HepG2 (cell line): Measurements from ENCODE around the gene PLA1A. TPM values are rescaled to one million over a fixed set of nuclear protein-coding genes. Genes with fewer than 3 reads are reported as not detected.

Experiments used
- ATF1 ChIP-seq: IDR thresholded peaks from 2 replicates; pipeline ENCODE4 v1.6.1; 2016; ENCODE audit warnings: mild to moderate bottlenecking, control low read depth
- BORCS8-MEF2B ChIP-seq: sonication (generic); formaldehyde crosslinking; IDR thresholded peaks from 2 replicates; pipeline ENCODE4 v1.8.0; 2022; ENCODE audit warnings: mild to moderate bottlenecking, missing genetic modification reagents
- KDM1A ChIP-seq: IDR thresholded peaks from 2 replicates; pipeline ENCODE4 v1.6.1; 2016; ENCODE audit warnings: missing compliant biosample characterization
- KDM4B ChIP-seq: sonication (generic); formaldehyde crosslinking; IDR thresholded peaks from 2 replicates; pipeline ENCODE4 v1.4.0; 2020; ENCODE audit warnings: missing genetic modification reagents
- KLF6 ChIP-seq: IDR thresholded peaks from 2 replicates; pipeline ENCODE4 v1.8.0; 2016; ENCODE audit warnings: missing biosample characterization, missing genetic modification reagents
- MAFG ChIP-seq: sonication (generic); formaldehyde crosslinking; IDR thresholded peaks from 2 replicates; pipeline ENCODE4 v1.5.1; 2020; ENCODE audit warnings: mild to moderate bottlenecking, missing genetic modification reagents
- MED13 ChIP-seq: sonication (generic); formaldehyde crosslinking; IDR thresholded peaks from 2 replicates; pipeline ENCODE4 v1.5.0; 2020; ENCODE audit warnings: missing genetic modification reagents
- MXD4 ChIP-seq: IDR thresholded peaks from 2 replicates; pipeline ENCODE4 v1.6.1; 2016; ENCODE audit warnings: mild to moderate bottlenecking, missing biosample characterization, missing genetic modification reagents
- MYC ChIP-seq: sonication (generic); formaldehyde crosslinking; IDR thresholded peaks from 2 replicates; pipeline ENCODE4 v1.9.0; 2021; ENCODE audit warnings: missing genetic modification reagents, borderline replicate concordance
- POLR2A ChIP-seq, 2 experiments: IDR thresholded peaks; 2 replicates each; pipeline ENCODE4 v1.6.1; 2011; ENCODE audit warnings: low read depth in 2 of 2, low read length in 2 of 2, mild to moderate bottlenecking in 1 of 2, moderate library complexity in 1 of 2; ENCODE audit not compliant: insufficient read depth in 1 of 2
- PRDM15 ChIP-seq: sonication (generic); formaldehyde crosslinking; IDR thresholded peaks from 2 replicates; pipeline ENCODE4 v1.4.0; 2020; ENCODE audit warnings: missing genetic modification reagents
- RBM22 ChIP-seq: fragments of 200-400 bp; formaldehyde crosslinking; optimal IDR thresholded peaks from 2 replicates; pipeline ENCODE3; 2017; ENCODE audit warnings: mild to moderate bottlenecking, low read length, moderate library complexity
- RFX3 ChIP-seq: IDR thresholded peaks from 2 replicates; pipeline ENCODE4 v1.6.1; 2016; ENCODE audit warnings: missing biosample characterization, missing genetic modification reagents
- RNF2 ChIP-seq: fragments of 450-650 bp; conservative IDR thresholded peaks from 2 replicates; pipeline ENCODE4 v1.6.1; 2016; ENCODE audit warnings: low read depth
- SMARCC2 ChIP-seq: fragments of 450-650 bp; IDR thresholded peaks from 2 replicates; pipeline ENCODE4 v1.6.1; 2017; ENCODE audit warnings: antibody characterized with exemption, mild to moderate bottlenecking
- SOX13 ChIP-seq, 3 experiments: fragments of 450-650 bp in 1 of 3; sonication (generic) in 1 of 3; formaldehyde crosslinking in 1 of 3; IDR thresholded peaks in 2 of 3; conservative IDR thresholded peaks in 1 of 3; 2 replicates each; pipeline versions ENCODE4 v1.5.0 to v1.6.1; 2016 to 2020; ENCODE audit warnings: antibody characterized with exemption in 1 of 3, mild to moderate bottlenecking in 1 of 3, missing compliant biosample characterization in 1 of 3, missing genetic modification reagents in 1 of 3, moderate library complexity in 1 of 3
- THAP9 ChIP-seq: sonication (generic); formaldehyde crosslinking; IDR thresholded peaks from 2 replicates; pipeline ENCODE4; 2020; ENCODE audit warnings: missing genetic modification reagents, mild to moderate bottlenecking, borderline replicate concordance
- TOPORS ChIP-seq: sonication (generic); formaldehyde crosslinking; IDR thresholded peaks from 2 replicates; pipeline ENCODE4 v1.8.0; 2023; ENCODE audit warnings: mild to moderate bottlenecking, missing genetic modification reagents
- ZNF143 ChIP-seq: sonication (generic); formaldehyde crosslinking; IDR thresholded peaks from 2 replicates; pipeline ENCODE4 v1.4.0; 2020; ENCODE audit warnings: missing genetic modification reagents
- ZNF282 ChIP-seq: fragments of 450-650 bp; IDR thresholded peaks from 2 replicates; pipeline ENCODE4 v1.6.1; 2018; ENCODE audit not compliant: partially characterized antibody
- ZNF350 ChIP-seq: sonication (generic); formaldehyde crosslinking; IDR thresholded peaks from 2 replicates; pipeline ENCODE4 v1.4.0; 2020; ENCODE audit warnings: mild to moderate bottlenecking, low read depth, missing genetic modification reagents, borderline replicate concordance
- ZNF430 ChIP-seq: sonication (generic); formaldehyde crosslinking; IDR thresholded peaks from 2 replicates; pipeline ENCODE4 v1.9.0; 2021; ENCODE audit warnings: mild to moderate bottlenecking, missing genetic modification reagents
- ZNF678 ChIP-seq: sonication (generic); formaldehyde crosslinking; IDR thresholded peaks from 2 replicates; pipeline ENCODE4 v1.4.0; 2020; ENCODE audit warnings: mild to moderate bottlenecking, missing genetic modification reagents
- ZSCAN22 ChIP-seq: sonication (generic); formaldehyde crosslinking; IDR thresholded peaks from 2 replicates; pipeline ENCODE4 v1.4.0; 2020; ENCODE audit warnings: mild to moderate bottlenecking, missing genetic modification reagents
- ZSCAN9 ChIP-seq: IDR thresholded peaks from 2 replicates; pipeline ENCODE4 v1.6.1; 2016; ENCODE audit warnings: borderline replicate concordance
- polyA plus RNA-seq, 8 experiments: library from polyadenylated mRNA; depleted of rRNA in 3 of 8; stranded (reverse) in 7 of 8; unstranded in 1 of 8; fragments of >200 nt; fragmentation: Illumina TruSeq in 4 of 8; extraction: Trizol in 4 of 8; gene quantifications; 2 replicates each; pipeline versions ENCODE4 v1.2.1 to v1.2.3, GENCODE V29; 2011 to 2016; ENCODE audit warnings: low read depth in 4 of 8, missing spikeins in 1 of 8, mixed read lengths in 1 of 8; ENCODE audit not compliant: insufficient read depth in 1 of 8
- total RNA-seq, 5 experiments: library from RNA; depleted of rRNA; stranded (reverse); fragments of >200 nt; fragmentation: Illumina TruSeq; extraction: Trizol; gene quantifications; 2 replicates each; pipeline ENCODE4 v1.2.3, GENCODE V29; 2016; ENCODE audit warnings: low read depth in 1 of 5

PLA1A gene
- total and polyA plus RNA-seq, 2 of the 13 experiments (the other 11 are each of a cell fraction or from before 2014, with no cell fraction given) = 0.11 to 0.18 TPM

DNA sequence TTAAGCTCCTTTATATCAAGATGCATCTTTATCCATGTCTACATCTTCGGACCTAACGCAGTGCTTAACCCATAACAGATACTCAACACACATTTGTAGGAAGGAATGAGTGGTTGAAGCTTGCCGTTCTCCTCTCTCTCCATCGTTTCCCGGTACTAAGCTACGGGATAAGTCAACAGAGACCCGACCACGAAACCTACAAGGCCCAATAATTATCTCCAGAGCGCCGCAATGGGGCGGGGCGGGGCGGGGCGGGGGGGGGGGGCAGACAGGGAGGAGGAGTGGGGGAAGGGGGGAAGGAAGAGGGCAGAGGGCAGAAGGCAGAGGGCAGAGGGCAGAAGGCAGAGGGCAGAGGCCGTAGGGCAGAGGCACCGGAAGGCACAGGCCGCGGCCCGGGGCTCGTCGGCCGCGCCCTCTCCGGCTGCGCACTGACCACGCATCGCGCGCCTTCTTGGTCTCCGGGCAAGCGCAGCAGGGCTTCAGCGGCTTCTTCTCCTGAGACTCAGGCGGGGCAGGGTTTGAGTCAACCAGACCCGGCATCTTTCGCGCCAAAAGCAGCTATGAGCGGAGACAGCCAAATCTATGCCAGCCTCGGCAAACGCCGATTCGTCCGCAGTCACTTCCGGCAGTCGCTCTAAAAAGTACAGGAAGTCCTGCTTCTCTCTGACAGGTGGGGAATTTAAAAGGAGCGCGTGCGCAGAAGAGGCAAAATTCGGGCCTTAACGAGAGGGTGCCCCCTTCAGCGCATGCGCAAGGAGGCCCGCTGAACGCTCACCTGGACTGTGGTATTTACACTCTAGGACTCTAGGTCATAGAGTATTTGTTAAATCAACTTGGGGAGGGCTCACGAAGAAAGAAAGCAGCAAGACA lies 79.3 kb downstream of the PLA1A start, which contains the start of gene COX17 (continued):
- TF ChIP-seq RNF2 = 0 out of 2 replicates have a peak, but pooled peaks have one; percentile 43
- TF ChIP-seq MED13 (CRISPR knock-in tag) = no peak
- no peak for TF ChIP-seq ZNF143 (CRISPR knock-in tag)
- TF ChIP-seq ZSCAN22 (CRISPR knock-in tag) = no peak
- peak; percentile 13; the same call in 1 of the 2 replicates for TF ChIP-seq ZSCAN9
- TF ChIP-seq SOX13 (IDR thresholded peaks at IDR 0.05) = no peak
- TF ChIP-seq SOX13 (CRISPR knock-in tag; conservative IDR thresholded peaks at IDR 0.05 in 1 of 2, IDR thresholded peaks at IDR 0.05 in 1 of 2) = no peak
- TF ChIP-seq MYC (CRISPR knock-in tag) = peak; percentile 49; the same call in 1 of the 2 replicates
- TF ChIP-seq TOPORS (CRISPR knock-in tag) = no peak
- no peak for TF ChIP-seq PRDM15
- TF ChIP-seq ZNF350 = peak; percentile 78; the same call in 1 of the 2 replicates
- no peak for TF ChIP-seq ZNF678 (CRISPR knock-in tag)
- no peak for TF ChIP-seq RFX3 (CRISPR knock-in tag)
- TF ChIP-seq SMARCC2 = no peak
- 0 out of 2 replicates have a peak, but pooled peaks have one; percentile 22 for TF ChIP-seq BORCS8-MEF2B (CRISPR knock-in tag)
- TF ChIP-seq MAFG = no peak
- TF ChIP-seq MXD4 (CRISPR knock-in tag) = peak; percentile 56; the same call in 1 of the 2 replicates
- no peak for TF ChIP-seq ZNF282
- peak; percentile 72; the same call in 1 of the 2 replicates for TF ChIP-seq ATF1 (CRISPR knock-in tag)
- peak; percentile 81; the same call in 1 of the 2 replicates for TF ChIP-seq THAP9 (CRISPR knock-in tag)
- TF ChIP-seq KDM1A = no peak
- TF ChIP-seq RBM22 = no peak
- peak; percentile 61 for TF ChIP-seq POLR2A (IDR thresholded peaks at IDR 0.05; ENCODE audit: insufficient read depth in 1 of 2, low read depth in 2 of 2, low read length in 2 of 2)
- 0 out of 2 replicates have a peak, but pooled peaks have one; percentile 34 for TF ChIP-seq ZNF430 (CRISPR knock-in tag)
- no peak for TF ChIP-seq KDM4B
- peak; percentile 36; the same call in 1 of the 2 replicates for TF ChIP-seq KLF6 (CRISPR knock-in tag)
